ENCODE results near the gene PLA2G2C. TPM values are rescaled to one million over a fixed set of nuclear protein-coding genes. Genes with fewer than 3 reads are reported as not detected.

PLA2G2C gene
- total and polyA plus RNA-seq, 2 of the 8 experiments (the other 6 are each of a cell fraction or from before 2014, with no cell fraction given) = not detected

DNA sequence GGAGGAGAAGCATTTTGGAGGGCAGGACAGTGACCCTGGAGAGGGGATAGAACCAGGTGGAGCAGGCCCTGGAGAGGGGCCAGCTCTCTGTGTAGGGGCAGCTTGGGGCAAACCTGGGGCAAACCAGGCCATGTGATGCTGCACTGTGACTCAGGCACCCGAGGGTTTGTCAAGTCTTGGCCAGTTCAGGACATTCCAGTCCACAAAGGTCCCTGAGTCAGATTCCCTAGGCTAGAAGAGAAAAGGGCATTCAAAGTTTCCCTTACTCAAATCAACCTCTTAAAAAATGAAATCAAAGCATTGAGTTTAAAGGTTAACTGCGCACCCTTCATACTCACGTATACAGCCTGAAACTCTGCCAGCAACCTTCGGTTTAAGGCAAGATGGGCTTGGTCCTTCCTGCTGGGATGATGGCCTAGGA, 25.2 kb upstream of the PLA2G2C start:
- Histone ChIP-seq H3K36me3 (ENCODE audit: control insufficient read depth in 2 of 4, insufficient read depth in 4 of 4, low read length in 3 of 4) (no peaks in the 10 kb centered on the region), H2BK120ac (replicated peaks; ENCODE audit: low read depth, low read length) (no peak overlapping the region), H3K9ac (replicated peaks in 1 of 4; ENCODE audit: extremely low read depth in 1 of 4, low read depth in 3 of 4, low read length in 3 of 4) (no peak overlapping the region), H2BK15ac (ENCODE audit: low read length) (0 out of 2 replicates have a peak overlapping the region, but pooled peaks have one; percentile 4), H2BK12ac (ENCODE audit: low read depth, low read length) (no peak overlapping the region; the same call in 1 of the 2 replicates), H4K91ac (replicated peaks; ENCODE audit: insufficient read length, low read length) (no peak overlapping the region), H2BK20ac (ENCODE audit: low read length) (no peak overlapping the region), H4K5ac (ENCODE audit: insufficient read length, low read depth, low read length) (no peak overlapping the region), H3K18ac (ENCODE audit: extremely low read depth, low read length) (no peak overlapping the region), H3K56ac (replicated peaks; ENCODE audit: insufficient read length, low read depth, low read length) (no peak overlapping the region), H3K27ac (ENCODE audit: low read depth, low read length) (no peak overlapping the region), H2AK5ac (ENCODE audit: low read depth, low read length) (no peak overlapping the region), H3K27me3 (replicated peaks in 1 of 4; ENCODE audit: control insufficient read depth in 3 of 4, extremely low read depth in 1 of 4, insufficient read depth in 3 of 4, low read length in 3 of 4) (no peaks in the 10 kb centered on the region; a peak in 1 of 7 replicates), H3K9me3 (ENCODE audit: insufficient read depth in 2 of 2, low read depth in 1 of 2, low read length in 1 of 2) (no peaks in the 10 kb centered on the region), H4K8ac (ENCODE audit: extremely low read depth, insufficient read depth, low read length) (no peak overlapping the region), H3K79me2 (ENCODE audit: control insufficient read depth in 1 of 2, insufficient read depth in 2 of 2, low read length in 2 of 2) (no peaks in the 10 kb centered on the region), H3K14ac (ENCODE audit: insufficient read length) (no peak overlapping the region), H2BK5ac (ENCODE audit: low read depth, low read length) (no peak overlapping the region), H3K23ac (ENCODE audit: insufficient read length) (no peak overlapping the region), H3K79me1 (ENCODE audit: low read depth, low read length) (no peaks in the 10 kb centered on the region), H3K4ac (replicated peaks; ENCODE audit: insufficient read length, low read depth, low read length) (no peak overlapping the region), H2AFZ (ENCODE audit: low read length) (no peak overlapping the region), H3K4me1 (replicated peaks in 1 of 4; ENCODE audit: control insufficient read depth in 3 of 4, insufficient read depth in 4 of 4, low read length in 3 of 4) (peaks cover 0 to 4% (median 2%) of the 10 kb centered on the region in 4 experiments; a peak in 3 of 7 replicates), H4K20me1 (replicated peaks in 1 of 2; ENCODE audit: control insufficient read depth in 1 of 2, insufficient read depth in 2 of 2, low read length in 2 of 2) (no peaks in the 10 kb centered on the region), H3K4me2 (ENCODE audit: insufficient read depth in 1 of 2, low read depth in 2 of 2, low read length in 2 of 2) (no peak overlapping the region), H3K23me2 (ENCODE audit: low read depth, low read length) (no peaks in the 10 kb centered on the region), H3K4me3 (ENCODE audit: extremely low read depth in 1 of 4, insufficient read depth in 2 of 4, low read depth in 3 of 4, low read length in 4 of 4) (no peak overlapping the region)
- POLR2A ChIA-PET (ENCODE audit: partially characterized antibody) = no interaction called here
- DNase-seq (ENCODE audit: low read depth in 1 of 2, low spot score in 2 of 2) (no peak), FAIRE-seq (no peak)
- WGBS, 2 experiments (ENCODE audit: extremely low coverage in 1 of 2, insufficient coverage in 1 of 2, insufficient read length in 1 of 2, insufficient replicate concordance in 2 of 2, low coverage in 1 of 2, low lambda C conversion rate in 2 of 2, missing lambda C conversion rate in 1 of 2) = 66% methylated on average over 4 of the region's 4 CpGs; no CpG with 5 or more reads in 1 of the 2 experiments
- CTCF ChIA-PET (ENCODE audit: partially characterized antibody) = interaction anchor here (0.6 to 3.9 kb wide), 18 partner anchors 16 to 283 kb away, joined by 3 to 32 read pairs (median 4); no protein-coding TSS in a partner anchor
- TF ChIP-seq SP4 (IDR thresholded peaks at IDR 0.05; ENCODE audit: low read length) (no peak), GABPA (IDR thresholded peaks at IDR 0.05; ENCODE audit: borderline replicate concordance, insufficient read depth, low read length) (no peak), SIN3A (conservative IDR thresholded peaks at IDR 0.05 in 1 of 2, IDR thresholded peaks at IDR 0.05 in 1 of 2; ENCODE audit: low read depth in 1 of 2, low read length in 2 of 2) (no peak)

Measured in H1 (cell line).